ENCODE results near the gene RASA3. TPM values are rescaled to one million over a fixed set of nuclear protein-coding genes. Genes with fewer than 3 reads are reported as not detected.

The RASA3 gene
- total RNA-seq, 4 donors from 2014 or later: 4.4 to 15.6 (median 8.5) TPM

GRCh38 chr13:114029866-114030625, 102.4 kb downstream of the RASA3 start:
- no peak overlapping the region for H3K27ac ChIP-seq
- no peaks in the 10 kb centered on the region for H3K27me3 ChIP-seq
- no peak overlapping the region for H3K4me3 ChIP-seq
- no peaks in the 10 kb centered on the region for H3K36me3 ChIP-seq
- H3K4me1 ChIP-seq: peaks cover 15 to 44% (median 27%) of the 10 kb centered on the region in 4 donors
- intact Hi-C loops (cut with DNase I; ENCODE audit: low total_unique reads) (no loop called here), in situ Hi-C loops (cut with MboI; ENCODE audit: low pct_ligation_motif_present in 1 of 4, low pct_unique_long_range_greater_than_20kb in 1 of 4, low sequenced_read_pairs in 3 of 4) (no loop called here)
- no peak for DNase-seq
- no peak for TF ChIP-seq CTCF (IDR thresholded peaks at IDR 0.05)
- TF ChIP-seq POLR2A (IDR thresholded peaks at IDR 0.05): no peak
- TF ChIP-seq POLR2AphosphoS5 (IDR thresholded peaks at IDR 0.05): no peak
- TF ChIP-seq EP300 (IDR thresholded peaks at IDR 0.05; ENCODE audit: low read depth): no peak
- H3K9me3 ChIP-seq: no peaks in the 10 kb centered on the region
- 82% methylated on average over 23 of the region's 23 CpGs; no CpG with 5 or more reads in 1 of the 2 donors for WGBS, 2 donors (ENCODE audit: low coverage in 1 of 2)

GRCh38 chr13:114027826-114028225, 104.6 kb downstream of the RASA3 start:
- Histone ChIP-seq H3K4me1 (peaks cover 15 to 36% (median 27%) of the 10 kb centered on the region in 4 donors), H3K9me3 (no peaks in the 10 kb centered on the region), H3K4me3 (no peak overlapping the region), H3K27ac (peak overlapping the region; percentile 40 to 78 (median 64)), H3K36me3 (no peaks in the 10 kb centered on the region), H3K27me3 (no peaks in the 10 kb centered on the region)
- no peak for DNase-seq
- TF ChIP-seq POLR2AphosphoS5 (IDR thresholded peaks at IDR 0.05): no peak
- no peak for TF ChIP-seq POLR2A (IDR thresholded peaks at IDR 0.05)
- TF ChIP-seq EP300 (IDR thresholded peaks at IDR 0.05; ENCODE audit: low read depth): no peak
- in situ Hi-C loops (cut with MboI; ENCODE audit: low pct_ligation_motif_present in 1 of 4, low pct_unique_long_range_greater_than_20kb in 1 of 4, low sequenced_read_pairs in 3 of 4): no loop called here
- 85% methylated on average over 21 of the region's 21 CpGs; no CpG with 5 or more reads in 1 of the 2 donors for WGBS, 2 donors (ENCODE audit: low coverage in 1 of 2)
- intact Hi-C loops (cut with DNase I; ENCODE audit: low total_unique reads): no loop called here

- no peaks in the 10 kb centered on the region for H3K36me3 ChIP-seq
- peak overlapping the region; percentile 40 to 78 (median 64) for H3K27ac ChIP-seq
- no peak overlapping the region for H3K4me3 ChIP-seq
- WGBS, 2 donors (ENCODE audit: low coverage in 1 of 2): 58 to 70% methylated on average over 6 to 21 of the region's 21 CpGs
- TF ChIP-seq EP300 (IDR thresholded peaks at IDR 0.05; ENCODE audit: low read depth) (no peak), CTCF (IDR thresholded peaks at IDR 0.05) (no peak), POLR2A (IDR thresholded peaks at IDR 0.05) (no peak), POLR2AphosphoS5 (IDR thresholded peaks at IDR 0.05) (no peak)
- no peak for DNase-seq
- in situ Hi-C loops (cut with MboI; ENCODE audit: low pct_ligation_motif_present in 1 of 4, low pct_unique_long_range_greater_than_20kb in 1 of 4, low sequenced_read_pairs in 3 of 4): no loop called here
- intact Hi-C loops (cut with DNase I; ENCODE audit: low total_unique reads): no loop called here
- H3K4me1 ChIP-seq: peaks cover 15 to 33% (median 26%) of the 10 kb centered on the region in 4 donors
- H3K27me3 ChIP-seq: no peaks in the 10 kb centered on the region
- no peaks in the 10 kb centered on the region for H3K9me3 ChIP-seq
Measured at GRCh38 chr13:114027046-114027715, 105.2 kb downstream of the RASA3 start.

GRCh38 chr13:114026481-114026880, 105.9 kb downstream of the RASA3 start:
- TF ChIP-seq CTCF (IDR thresholded peaks at IDR 0.05) (no peak), EP300 (IDR thresholded peaks at IDR 0.05; ENCODE audit: low read depth) (no peak), POLR2AphosphoS5 (IDR thresholded peaks at IDR 0.05) (no peak), POLR2A (IDR thresholded peaks at IDR 0.05) (no peak)
- in situ Hi-C loops (cut with MboI; ENCODE audit: low pct_ligation_motif_present in 1 of 4, low pct_unique_long_range_greater_than_20kb in 1 of 4, low sequenced_read_pairs in 3 of 4): no loop called here
- intact Hi-C loops (cut with DNase I; ENCODE audit: low total_unique reads): no loop called here
- Histone ChIP-seq H3K27ac (peak overlapping the region; percentile 40 to 78 (median 64)), H3K9me3 (no peaks in the 10 kb centered on the region), H3K4me1 (peaks cover 15 to 29% (median 23%) of the 10 kb centered on the region in 4 donors), H3K27me3 (no peaks in the 10 kb centered on the region), H3K4me3 (no peak overlapping the region), H3K36me3 (no peaks in the 10 kb centered on the region)
- no peak for DNase-seq
- 83 to 92% methylated on average over 2 to 11 of the region's 11 CpGs for WGBS, 2 donors (ENCODE audit: low coverage in 1 of 2)

Data from transverse colon (tissue), 4 donors.